H9 (cell line): ENCODE data around the gene FAM120A. TPM values are rescaled to one million over a fixed set of nuclear protein-coding genes. Genes with fewer than 3 reads are reported as not detected.

ENCODE experiments used
- DNase-seq: peaks from one replicate; pipeline ENCODE4 v3.0.0-alpha.2; 2017
- H2AFZ ChIP-seq: one replicate; pipeline ENCODE4 v1.6.1; 2013; ENCODE audit warnings: mild to moderate bottlenecking, low read length, control low read depth, moderate library complexity
- H2AK5ac ChIP-seq: 2 replicates; pipeline ENCODE4 v1.6.1; 2013; ENCODE audit warnings: low read length, control low read depth, mixed read lengths; ENCODE audit not compliant: insufficient read length
- H2BK120ac ChIP-seq: one replicate; pipeline ENCODE4 v1.6.1; 2013; ENCODE audit warnings: low read depth, mild to moderate bottlenecking, low read length, control low read depth, inconsistent platforms; ENCODE audit not compliant: poor library complexity, severe bottlenecking
- H2BK12ac ChIP-seq: 2 replicates; pipeline ENCODE4 v1.6.1; 2013; ENCODE audit warnings: low read length, control low read depth, mixed read lengths, low read depth; ENCODE audit not compliant: insufficient read length
- H2BK15ac ChIP-seq: 2 replicates; pipeline ENCODE4 v1.6.1; 2013; ENCODE audit warnings: low read depth, low read length, control low read depth
- H2BK20ac ChIP-seq: one replicate; pipeline ENCODE4 v1.6.1; 2013; ENCODE audit warnings: low read depth, mild to moderate bottlenecking, low read length, control low read depth, inconsistent platforms; ENCODE audit not compliant: poor library complexity, severe bottlenecking
- H2BK5ac ChIP-seq: 2 replicates; pipeline ENCODE4 v1.6.1; 2013; ENCODE audit warnings: low read length, control low read depth, mixed read lengths; ENCODE audit not compliant: insufficient read length
- H3K14ac ChIP-seq: 2 replicates; pipeline ENCODE4 v1.6.1; 2013; ENCODE audit warnings: low read length, control low read depth; ENCODE audit not compliant: insufficient read depth
- H3K18ac ChIP-seq: 2 replicates; pipeline ENCODE4 v1.6.1; 2013; ENCODE audit warnings: low read depth, mild to moderate bottlenecking, mixed read lengths, low read length, control low read depth; ENCODE audit not compliant: insufficient read length
- H3K23ac ChIP-seq: 2 replicates; pipeline ENCODE4 v1.6.1; 2013; ENCODE audit warnings: low read length, control low read depth, mixed read lengths, low read depth; ENCODE audit not compliant: insufficient read length
- H3K23me2 ChIP-seq: 2 replicates; pipeline ENCODE4 v1.6.1; 2013; ENCODE audit warnings: low read depth, mild to moderate bottlenecking, mixed read lengths, low read length, control low read depth; ENCODE audit not compliant: insufficient read length, poor library complexity, severe bottlenecking
- H3K27ac ChIP-seq: 2 replicates; pipeline ENCODE4 v1.5.1; 2013; ENCODE audit warnings: low read length, control low read depth, mixed read lengths, low read depth; ENCODE audit not compliant: insufficient read length
- H3K27me3 ChIP-seq: 2 replicates; pipeline ENCODE4 v1.6.1; 2013; ENCODE audit warnings: low read length, control low read depth, inconsistent platforms; ENCODE audit not compliant: insufficient read depth
- H3K4ac ChIP-seq: 2 replicates; pipeline ENCODE4 v1.6.1; 2013; ENCODE audit warnings: low read depth, mild to moderate bottlenecking, control low read depth, inconsistent platforms, low read length, moderate library complexity
- H3K4me1 ChIP-seq: 2 replicates; pipeline ENCODE4 v1.6.1; 2013; ENCODE audit warnings: low read length, control low read depth, inconsistent platforms; ENCODE audit not compliant: insufficient read depth
- H3K4me2 ChIP-seq: 2 replicates; pipeline ENCODE4 v1.6.1; 2013; ENCODE audit warnings: low read length, control low read depth, mixed read lengths; ENCODE audit not compliant: insufficient read length, insufficient read depth
- H3K56ac ChIP-seq: 2 replicates; pipeline ENCODE4 v1.6.1; 2013; ENCODE audit warnings: low read depth, mild to moderate bottlenecking, mixed read lengths, low read length, control low read depth; ENCODE audit not compliant: insufficient read length
- H3K79me1 ChIP-seq: 2 replicates; pipeline ENCODE4 v1.6.1; 2013; ENCODE audit warnings: low read depth, mild to moderate bottlenecking, moderate library complexity, low read length, control low read depth, inconsistent platforms; ENCODE audit not compliant: insufficient read depth, poor library complexity, severe bottlenecking
- H3K79me2 ChIP-seq: 2 replicates; pipeline ENCODE4 v1.6.1; 2013; ENCODE audit warnings: low read length, control low read depth, inconsistent platforms; ENCODE audit not compliant: insufficient read depth
- H3K9ac ChIP-seq: 2 replicates; pipeline ENCODE4 v1.6.1; 2013; ENCODE audit warnings: low read length, control low read depth, mixed read lengths; ENCODE audit not compliant: insufficient read length; ENCODE audit errors: extremely low read depth
- H3K9me3 ChIP-seq: one replicate; pipeline ENCODE4 v1.6.1; 2013; ENCODE audit warnings: low read depth, low read length, inconsistent platforms; ENCODE audit not compliant: control insufficient read depth
- H3T11ph ChIP-seq: one replicate; pipeline ENCODE4 v1.6.1; 2013; ENCODE audit warnings: mild to moderate bottlenecking, low read length, control low read depth, inconsistent platforms
- H4K20me1 ChIP-seq: one replicate; pipeline ENCODE4 v1.6.1; 2013; ENCODE audit not compliant: control insufficient read depth, insufficient read length, insufficient read depth
- H4K5ac ChIP-seq: 2 replicates; pipeline ENCODE4 v1.6.1; 2013; ENCODE audit warnings: low read depth, mild to moderate bottlenecking, mixed read lengths, low read length, control low read depth; ENCODE audit not compliant: insufficient read length
- H4K8ac ChIP-seq: replicated peaks from 2 replicates; pipeline ENCODE4 v1.6.1; 2013; ENCODE audit warnings: low read length, control low read depth, mixed read lengths, low read depth; ENCODE audit not compliant: insufficient read length
- H4K91ac ChIP-seq: 2 replicates; pipeline ENCODE4 v1.6.1; 2013; ENCODE audit warnings: low read depth, mild to moderate bottlenecking, moderate library complexity, mixed read lengths, low read length, control low read depth; ENCODE audit not compliant: insufficient read length
- H3K27ac Mint-ChIP-seq, 3 experiments: 2 replicates in 2 of 3; 3 replicates in 1 of 3; pipeline ENCODE4 v1.8.0; 2020 to 2021; ENCODE audit warnings: mixed read lengths in 3 of 3, mild to moderate bottlenecking in 1 of 3, moderate library complexity in 1 of 3
- H3K27me3 Mint-ChIP-seq: 2 replicates; pipeline ENCODE4 v1.8.0; 2021; ENCODE audit warnings: low read depth, mild to moderate bottlenecking, moderate library complexity, mixed read lengths
- H3K36me3 Mint-ChIP-seq, 3 experiments: 2 replicates in 2 of 3; 3 replicates in 1 of 3; pipeline ENCODE4 v1.8.0; 2020 to 2021; ENCODE audit warnings: low read depth in 3 of 3, mixed read lengths in 3 of 3; ENCODE audit not compliant: insufficient read depth in 1 of 3
- H3K4me1 Mint-ChIP-seq, 2 experiments: 2 replicates each; pipeline ENCODE4 v1.8.0; 2020; ENCODE audit warnings: mixed read lengths in 2 of 2
- H3K4me3 Mint-ChIP-seq, 2 experiments: 2 replicates in 1 of 2; 3 replicates in 1 of 2; pipeline ENCODE4 v1.8.0; 2020 to 2021; ENCODE audit warnings: mild to moderate bottlenecking in 2 of 2, mixed read lengths in 2 of 2, moderate library complexity in 1 of 2
- H3K9me3 Mint-ChIP-seq, 2 experiments: 2 replicates in 1 of 2; 3 replicates in 1 of 2; pipeline ENCODE4 v1.8.0; 2020; ENCODE audit warnings: mild to moderate bottlenecking in 2 of 2, mixed read lengths in 2 of 2, moderate library complexity in 1 of 2
- WGBS: extraction: QIAGEN DNeasy Blood & Tissue Kit; methylation state at CpG from one replicate; pipeline ENCODE4 v1.1.7; 2013; ENCODE audit warnings: missing lambda C conversion rate, low lambda C conversion rate, mixed read lengths; ENCODE audit not compliant: insufficient read length; ENCODE audit errors: extremely low coverage; 5-methylcytosine and 5-hydroxymethylcytosine counted together
- total RNA-seq: library from RNA; stranded (reverse); gene quantifications from 2 replicates; pipeline ENCODE4 v1.2.1, GENCODE V29; 2021
- TF ChIP-seq, protein P1 (sequence below): fragments of 200-600 bp; sonication (generic); conservative IDR thresholded peaks from 3 replicates; pipeline ENCODE4 v1.8.0; 2021; ENCODE audit warnings: antibody characterized with exemption, mild to moderate bottlenecking

The FAM120A gene
- total RNA-seq, 1 experiment from 2014 or later: 57.7 TPM

DNA sequence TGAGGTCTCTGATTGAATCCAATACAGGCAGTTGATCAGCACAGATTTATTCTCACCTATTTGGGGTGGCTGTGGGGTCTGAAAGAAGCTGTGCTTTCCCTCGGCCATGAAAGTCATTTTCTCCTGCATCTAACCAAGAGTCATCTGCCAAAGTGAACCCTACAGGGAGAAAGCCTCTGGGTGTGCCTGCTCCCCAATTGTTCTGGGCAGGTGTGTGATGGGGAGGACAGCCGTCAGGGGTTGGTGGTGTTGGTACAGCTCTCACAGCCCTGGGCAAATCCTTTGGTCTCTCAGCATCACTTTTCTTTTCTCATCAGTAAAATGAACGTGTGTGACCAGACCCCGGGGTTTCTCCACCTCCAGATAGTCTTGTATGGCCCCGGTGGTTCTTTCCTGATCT is 127.4 kb downstream of the FAM120A start:
- Histone ChIP-seq H3K23me2 (peaks cover 15% of the 10 kb centered on the region), H3K27me3 (peaks cover 2% of the 10 kb centered on the region; the same call in 1 of the 2 replicates), H3K18ac (no peak overlapping the region), H3K4ac (no peak overlapping the region), H2BK12ac (no peak overlapping the region), H4K91ac (no peak overlapping the region), H2AK5ac (no peak overlapping the region), H3K79me2 (peaks cover 2% of the 10 kb centered on the region; the same call in 1 of the 2 replicates), H3T11ph (no peak overlapping the region), H2BK20ac (no peak overlapping the region), H3K9ac (no peak overlapping the region), H3K56ac (no peak overlapping the region), H4K5ac (no peak overlapping the region), H3K14ac (no peak overlapping the region), H3K4me2 (no peak overlapping the region), H4K8ac (no peak overlapping the region), H3K9me3 (no peaks in the 10 kb centered on the region), H2AFZ (no peak overlapping the region), H2BK5ac (no peak overlapping the region), H2BK15ac (no peak overlapping the region), H3K27ac (no peak overlapping the region), H3K23ac (no peak overlapping the region), H3K79me1 (no peaks in the 10 kb centered on the region), H4K20me1 (no peaks in the 10 kb centered on the region), H2BK120ac (no peak overlapping the region), H3K4me1 (peaks cover 10% of the 10 kb centered on the region; the same call in 1 of the 2 replicates)
- no peak overlapping the region for H3K4me3 Mint-ChIP-seq
- TF ChIP-seq, protein P1, sequence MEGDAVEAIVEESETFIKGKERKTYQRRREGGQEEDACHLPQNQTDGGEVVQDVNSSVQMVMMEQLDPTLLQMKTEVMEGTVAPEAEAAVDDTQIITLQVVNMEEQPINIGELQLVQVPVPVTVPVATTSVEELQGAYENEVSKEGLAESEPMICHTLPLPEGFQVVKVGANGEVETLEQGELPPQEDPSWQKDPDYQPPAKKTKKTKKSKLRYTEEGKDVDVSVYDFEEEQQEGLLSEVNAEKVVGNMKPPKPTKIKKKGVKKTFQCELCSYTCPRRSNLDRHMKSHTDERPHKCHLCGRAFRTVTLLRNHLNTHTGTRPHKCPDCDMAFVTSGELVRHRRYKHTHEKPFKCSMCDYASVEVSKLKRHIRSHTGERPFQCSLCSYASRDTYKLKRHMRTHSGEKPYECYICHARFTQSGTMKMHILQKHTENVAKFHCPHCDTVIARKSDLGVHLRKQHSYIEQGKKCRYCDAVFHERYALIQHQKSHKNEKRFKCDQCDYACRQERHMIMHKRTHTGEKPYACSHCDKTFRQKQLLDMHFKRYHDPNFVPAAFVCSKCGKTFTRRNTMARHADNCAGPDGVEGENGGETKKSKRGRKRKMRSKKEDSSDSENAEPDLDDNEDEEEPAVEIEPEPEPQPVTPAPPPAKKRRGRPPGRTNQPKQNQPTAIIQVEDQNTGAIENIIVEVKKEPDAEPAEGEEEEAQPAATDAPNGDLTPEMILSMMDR: no peak
- no CpG with 5 or more reads among the region's 5 CpGs for WGBS
- H3K9me3 Mint-ChIP-seq: no peaks in the 10 kb centered on the region
- H3K27me3 Mint-ChIP-seq: peaks cover 4% of the 10 kb centered on the region
- DNase-seq: no peak
- no peak overlapping the region for H3K27ac Mint-ChIP-seq
- H3K36me3 Mint-ChIP-seq: no peaks in the 10 kb centered on the region; a peak in 1 of 7 replicates
- H3K4me1 Mint-ChIP-seq: peaks cover 39 to 51% of the 10 kb centered on the region in 2 experiments
